ENCODE data around the gene DGKZ.
A peak's percentile ranks its signal among the peaks of the same experiment; 100 is the strongest.
"Not testable (repeated sequence)": the region's sequence is repeated elsewhere in the genome, so short reads cannot be mapped to it uniquely, and the experiment has no call there.

Gene DGKZ

DNA sequence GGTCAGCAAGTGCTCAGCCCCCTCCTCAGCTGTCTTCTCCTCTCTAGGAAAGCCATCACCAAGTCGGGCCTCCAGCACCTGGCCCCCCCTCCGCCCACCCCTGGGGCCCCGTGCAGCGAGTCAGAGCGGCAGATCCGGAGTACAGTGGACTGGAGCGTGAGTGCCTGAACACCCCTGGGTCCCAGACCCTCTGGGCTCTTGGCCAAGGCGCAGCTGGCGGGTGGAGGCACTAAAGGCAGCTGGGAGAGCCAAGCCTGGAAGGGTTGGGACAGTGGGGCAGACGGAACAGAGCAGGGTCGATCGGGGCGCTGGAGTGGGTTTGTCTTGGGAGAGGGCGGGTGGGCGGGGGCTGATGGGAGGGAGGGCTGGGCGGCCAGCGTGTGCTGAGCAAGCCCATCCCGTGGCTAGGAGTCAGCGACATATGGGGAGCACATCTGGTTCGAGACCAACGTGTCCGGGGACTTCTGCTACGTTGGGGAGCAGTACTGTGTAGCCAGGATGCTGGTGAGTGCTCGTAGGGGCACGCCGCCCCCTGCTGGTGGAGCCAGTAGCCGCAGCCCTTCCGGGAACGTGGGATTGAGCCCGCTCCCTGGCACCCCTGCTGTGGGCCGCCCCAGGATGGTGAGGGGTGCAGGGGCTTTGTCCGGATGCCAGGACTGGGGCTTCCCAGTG is 20.1 kb downstream of the DGKZ start:
- DNase-seq, result peak; percentile 75

DNA sequence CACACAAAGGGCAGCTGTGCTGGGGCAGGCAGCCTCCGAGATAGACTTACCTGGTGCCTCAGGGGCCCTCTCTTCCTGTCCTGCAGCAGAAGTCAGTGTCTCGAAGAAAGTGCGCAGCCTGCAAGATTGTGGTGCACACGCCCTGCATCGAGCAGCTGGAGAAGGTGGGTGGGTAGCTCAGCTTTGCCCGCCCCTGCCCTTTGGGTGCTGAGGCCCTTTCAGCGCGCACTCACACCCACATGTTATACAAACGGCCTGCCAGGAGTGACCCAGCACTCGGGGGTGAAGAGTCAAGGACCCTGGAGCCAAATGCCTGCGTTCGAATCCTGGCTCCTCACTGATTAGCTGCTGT is 20.6 kb downstream of the DGKZ start:
- DNase-seq, result no peak

DNA sequence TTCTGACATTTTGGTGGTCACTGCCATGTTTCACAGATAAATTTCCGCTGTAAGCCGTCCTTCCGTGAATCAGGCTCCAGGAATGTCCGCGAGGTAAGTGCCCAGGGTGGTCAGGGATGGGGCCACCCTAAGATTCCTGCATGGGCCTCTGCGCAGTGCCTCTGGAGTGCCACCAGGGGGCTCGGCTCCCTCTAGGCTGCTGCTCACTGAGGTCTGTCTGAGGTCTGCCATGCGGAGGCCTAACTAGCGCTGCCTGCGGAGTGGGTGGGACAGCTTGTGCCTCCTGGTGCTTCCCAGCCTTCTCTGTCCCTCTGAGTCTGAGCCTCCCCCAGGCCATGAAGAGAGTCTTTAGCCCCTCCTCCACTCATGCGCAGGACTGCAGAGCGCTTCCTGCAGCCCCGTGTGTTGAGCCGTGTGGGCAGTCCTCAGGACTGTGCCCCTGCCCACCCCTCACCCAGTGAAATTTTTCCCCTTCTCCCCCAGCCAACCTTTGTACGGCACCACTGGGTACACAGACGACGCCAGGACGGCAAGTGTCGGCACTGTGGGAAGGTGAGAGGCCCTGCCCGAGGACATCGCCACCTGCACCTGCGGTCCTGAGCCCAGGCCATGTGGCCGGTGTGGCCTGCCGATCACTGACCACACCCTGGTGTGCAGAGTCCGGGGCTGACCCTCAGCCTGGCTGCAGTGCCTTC is 22.3 kb downstream of the DGKZ start:
- DNase-seq, result peak; percentile 64

DNA sequence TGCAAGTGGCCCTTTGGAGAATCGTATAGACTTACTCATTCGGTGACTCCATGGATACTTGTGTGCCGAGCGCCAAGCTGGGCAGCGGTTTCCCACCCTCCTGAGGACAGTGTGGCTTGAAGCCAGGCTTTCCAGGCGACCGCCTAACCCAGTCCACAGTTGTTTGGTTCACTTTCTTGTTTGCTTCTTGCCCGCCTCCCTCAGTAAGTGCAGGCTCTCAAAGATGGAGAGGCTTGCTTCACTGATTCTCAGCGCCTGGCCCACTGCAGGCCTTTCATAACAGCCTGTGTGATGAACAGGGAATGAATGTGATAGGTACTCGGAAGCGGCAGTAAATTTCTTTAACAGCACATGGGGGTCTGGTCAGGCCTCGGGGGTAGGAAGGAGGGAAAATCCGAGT is 23.0 kb downstream of the DGKZ start:
- DNase-seq, result no peak

DNA sequence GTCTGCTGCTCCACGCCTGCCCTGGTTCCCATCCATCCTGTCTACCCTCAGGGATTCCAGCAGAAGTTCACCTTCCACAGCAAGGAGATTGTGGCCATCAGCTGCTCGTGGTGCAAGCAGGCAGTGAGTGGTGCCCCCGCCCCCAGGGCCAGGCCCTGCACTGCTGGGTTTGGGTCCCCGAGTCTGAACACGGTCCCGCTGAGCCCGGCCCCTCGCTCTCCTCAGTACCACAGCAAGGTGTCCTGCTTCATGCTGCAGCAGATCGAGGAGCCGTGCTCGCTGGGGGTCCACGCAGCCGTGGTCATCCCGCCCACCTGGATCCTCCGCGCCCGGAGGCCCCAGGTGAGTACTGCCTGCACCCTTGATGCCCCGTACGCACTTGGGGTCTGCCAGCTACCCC is 24.0 kb downstream of the DGKZ start:
- not testable (repeated sequence) for DNase-seq

DNA sequence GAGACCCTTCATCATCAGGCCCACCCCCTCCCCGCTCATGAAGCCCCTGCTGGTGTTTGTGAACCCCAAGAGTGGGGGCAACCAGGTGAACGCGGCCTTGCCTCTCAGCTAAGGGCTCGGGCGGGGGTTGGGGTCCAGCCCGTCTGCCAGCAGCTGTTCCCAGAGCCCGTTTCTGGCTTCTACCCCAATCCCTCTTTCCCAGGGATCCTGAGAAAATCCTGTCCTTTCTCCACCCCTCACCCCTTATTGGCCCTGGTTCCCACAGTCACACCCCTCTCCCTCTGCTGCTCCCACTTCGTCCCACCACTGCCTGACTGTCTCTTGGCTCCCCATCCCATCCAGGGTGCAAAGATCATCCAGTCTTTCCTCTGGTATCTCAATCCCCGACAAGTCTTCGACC is 24.8 kb downstream of the DGKZ start:
- no peak for DNase-seq

DNA sequence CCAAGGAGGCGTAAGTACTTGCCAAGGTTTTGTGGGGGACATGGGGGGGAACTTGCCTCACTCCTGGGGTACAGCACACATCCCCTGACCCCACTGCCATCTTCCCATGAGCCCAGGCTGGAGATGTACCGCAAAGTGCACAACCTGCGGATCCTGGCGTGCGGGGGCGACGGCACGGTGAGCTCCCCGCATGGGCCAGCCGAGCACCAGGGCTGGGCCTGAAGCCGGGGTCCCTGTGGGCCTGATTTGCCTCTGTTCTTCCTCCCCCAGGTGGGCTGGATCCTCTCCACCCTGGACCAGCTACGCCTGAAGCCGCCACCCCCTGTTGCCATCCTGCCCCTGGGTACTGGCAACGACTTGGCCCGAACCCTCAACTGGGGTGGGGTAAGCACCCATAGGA is 25.2 kb downstream of the DGKZ start:
- not testable (repeated sequence) for DNase-seq

DNA sequence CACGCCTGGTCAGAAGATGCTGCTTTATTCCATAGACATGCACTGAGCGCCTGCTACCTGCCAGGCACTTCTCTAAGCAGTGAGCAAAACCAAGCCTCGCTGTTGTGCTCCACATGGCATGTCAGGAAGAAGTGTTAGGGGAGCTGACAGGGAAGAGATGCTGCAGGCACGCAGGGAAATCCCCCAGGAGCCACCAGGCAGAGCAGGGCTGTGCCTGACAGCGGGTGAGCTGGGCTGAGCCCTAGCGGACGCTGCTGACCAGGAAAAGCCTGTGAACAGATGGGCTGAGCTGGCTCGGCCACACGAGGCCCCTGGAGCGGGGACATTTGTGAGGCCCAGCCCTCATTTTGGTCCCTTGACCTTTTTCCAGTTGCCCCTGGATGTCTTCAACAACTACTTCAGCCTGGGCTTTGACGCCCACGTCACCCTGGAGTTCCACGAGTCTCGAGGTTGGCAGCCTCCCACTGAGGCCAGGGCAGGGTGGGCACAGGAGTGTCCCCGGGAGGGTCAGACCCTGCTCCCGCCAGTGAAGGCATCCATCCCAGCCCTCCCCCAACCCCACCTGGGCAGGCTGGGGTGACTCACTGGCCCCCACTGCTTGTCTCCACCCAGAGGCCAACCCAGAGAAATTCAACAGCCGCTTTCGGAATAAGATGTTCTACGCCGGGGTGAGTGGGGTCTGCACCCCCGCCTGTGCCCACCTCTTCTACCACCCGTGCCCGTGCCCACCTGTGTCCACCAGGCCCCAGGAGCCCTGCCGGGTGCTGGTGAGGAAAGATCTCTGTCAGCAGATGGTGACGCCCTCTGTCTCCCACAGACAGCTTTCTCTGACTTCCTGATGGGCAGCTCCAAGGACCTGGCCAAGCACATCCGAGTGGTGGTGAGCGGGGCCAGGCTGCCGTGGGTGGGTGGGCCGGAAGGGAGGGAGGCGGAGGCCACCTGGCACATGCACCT is 26.8 kb downstream of the DGKZ start:
- DNase-seq, result no peak

DNA sequence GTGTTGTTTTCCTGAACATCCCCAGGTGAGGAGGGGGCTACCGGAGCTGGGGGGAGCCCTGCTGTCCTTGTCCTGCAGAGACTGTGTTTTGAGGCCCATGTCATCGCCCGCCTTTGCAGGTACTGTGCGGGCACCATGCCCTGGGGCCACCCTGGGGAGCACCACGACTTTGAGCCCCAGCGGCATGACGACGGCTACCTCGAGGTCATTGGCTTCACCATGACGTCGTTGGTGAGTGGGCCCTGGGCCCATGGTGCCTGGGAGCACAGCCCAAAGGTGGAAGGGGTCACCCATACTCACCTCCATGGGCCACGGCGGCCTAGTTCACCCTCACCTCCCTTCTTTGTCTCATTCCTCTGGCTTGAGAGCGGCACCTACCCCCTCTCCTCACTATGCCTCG is 27.6 kb downstream of the DGKZ start:
- no peak for DNase-seq

DNA sequence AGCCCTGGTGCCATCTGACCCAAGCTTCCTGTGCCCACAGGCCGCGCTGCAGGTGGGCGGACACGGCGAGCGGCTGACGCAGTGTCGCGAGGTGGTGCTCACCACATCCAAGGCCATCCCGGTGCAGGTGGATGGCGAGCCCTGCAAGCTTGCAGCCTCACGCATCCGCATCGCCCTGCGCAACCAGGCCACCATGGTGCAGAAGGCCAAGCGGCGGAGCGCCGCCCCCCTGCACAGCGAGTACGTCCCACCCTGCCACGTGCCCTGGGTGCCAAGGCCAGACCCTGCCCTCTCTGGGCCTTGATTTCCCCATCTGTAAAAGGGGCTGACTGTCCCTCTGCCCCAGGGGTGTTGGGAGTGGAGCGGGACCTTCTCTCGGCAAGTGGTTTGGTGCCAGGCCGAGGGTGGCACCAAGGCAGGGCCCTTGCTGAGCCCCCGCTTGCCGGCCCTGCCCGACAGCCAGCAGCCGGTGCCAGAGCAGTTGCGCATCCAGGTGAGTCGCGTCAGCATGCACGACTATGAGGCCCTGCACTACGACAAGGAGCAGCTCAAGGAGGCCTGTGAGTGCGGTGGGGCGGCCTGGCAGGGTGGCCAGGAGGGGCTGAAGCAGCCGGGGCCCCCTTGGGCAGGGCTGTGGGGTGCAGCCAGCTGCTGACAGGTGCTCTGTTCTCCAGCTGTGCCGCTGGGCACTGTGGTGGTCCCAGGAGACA is 28.3 kb downstream of the DGKZ start:
- DNase-seq, result no peak

DNA sequence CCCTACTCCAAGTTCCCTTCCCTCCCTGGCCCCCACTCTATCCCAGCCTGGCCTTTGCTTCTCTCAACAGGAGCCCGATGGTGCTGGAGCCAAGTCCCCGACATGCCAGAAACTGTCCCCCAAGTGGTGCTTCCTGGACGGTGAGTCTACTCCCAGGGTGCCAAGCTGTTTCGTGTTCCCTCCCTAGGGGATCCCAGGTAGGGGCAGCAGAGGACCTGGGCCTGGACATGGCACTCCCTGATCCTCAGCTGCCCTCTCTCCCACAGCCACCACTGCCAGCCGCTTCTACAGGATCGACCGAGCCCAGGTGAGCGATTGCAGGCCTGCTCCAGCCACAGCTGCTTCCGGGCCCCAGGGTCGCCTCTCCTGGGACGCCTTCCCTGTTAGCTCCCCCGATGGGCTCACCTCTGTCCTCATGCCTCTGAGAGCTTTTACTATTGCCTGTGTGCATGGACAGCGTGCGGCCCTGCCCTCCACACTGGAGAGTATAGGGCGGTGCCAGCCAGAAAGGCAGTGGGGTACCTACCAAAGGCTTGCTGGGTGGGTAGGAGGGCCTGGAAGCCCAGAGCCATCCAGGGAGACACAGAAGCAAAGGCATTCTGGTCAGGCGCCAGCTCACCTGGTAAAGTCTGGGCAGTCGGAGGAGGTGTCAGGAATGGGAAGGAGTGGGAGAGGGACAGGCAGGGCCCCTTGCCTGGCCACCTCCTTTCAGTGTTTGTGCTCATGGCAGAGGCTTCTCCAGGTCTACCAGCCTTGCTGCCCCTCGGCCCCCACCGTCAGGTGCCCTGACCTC is 29.2 kb downstream of the DGKZ start:
- no peak for DNase-seq

DNA sequence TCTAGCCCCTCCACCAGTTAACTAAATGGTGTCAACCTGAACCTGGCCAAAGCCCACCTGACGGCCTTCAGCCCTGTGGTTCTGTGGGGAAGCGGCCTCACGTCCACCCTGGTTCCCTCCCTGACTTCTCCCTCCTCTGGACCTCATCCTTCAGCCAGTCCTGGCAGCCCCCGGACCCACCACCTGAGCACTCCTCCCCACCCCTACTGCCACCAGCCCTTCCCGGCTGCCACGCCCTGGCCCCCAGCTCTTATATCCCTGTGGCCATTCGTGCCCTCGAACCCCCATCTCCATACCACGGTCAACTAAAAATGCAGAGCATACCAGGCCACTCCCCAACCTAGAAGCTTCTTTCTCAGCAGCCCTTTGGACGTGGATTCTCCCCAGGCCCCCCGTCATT is 30.0 kb downstream of the DGKZ start:
- DNase-seq, result no peak

DNA sequence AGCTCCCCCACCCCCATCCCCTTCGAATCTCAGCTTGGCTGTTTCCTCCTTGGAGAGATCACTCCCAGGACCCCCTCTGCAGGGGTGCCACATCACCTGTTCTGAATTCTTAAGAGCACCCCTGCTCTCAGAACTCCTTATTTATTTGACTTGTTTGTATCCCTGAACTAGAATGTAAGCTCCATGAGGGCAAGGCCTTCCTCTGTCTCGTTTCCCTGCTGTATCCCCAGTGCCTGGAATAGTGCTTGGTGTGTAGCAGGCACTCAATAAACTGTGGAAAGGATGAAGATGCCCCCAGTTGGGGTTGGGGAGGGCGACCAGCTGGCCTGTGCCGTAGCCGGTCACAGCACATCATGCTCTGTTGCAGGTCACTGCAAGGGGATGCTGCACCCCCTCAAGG is 30.6 kb downstream of the DGKZ start:
- no peak for DNase-seq

DNA sequence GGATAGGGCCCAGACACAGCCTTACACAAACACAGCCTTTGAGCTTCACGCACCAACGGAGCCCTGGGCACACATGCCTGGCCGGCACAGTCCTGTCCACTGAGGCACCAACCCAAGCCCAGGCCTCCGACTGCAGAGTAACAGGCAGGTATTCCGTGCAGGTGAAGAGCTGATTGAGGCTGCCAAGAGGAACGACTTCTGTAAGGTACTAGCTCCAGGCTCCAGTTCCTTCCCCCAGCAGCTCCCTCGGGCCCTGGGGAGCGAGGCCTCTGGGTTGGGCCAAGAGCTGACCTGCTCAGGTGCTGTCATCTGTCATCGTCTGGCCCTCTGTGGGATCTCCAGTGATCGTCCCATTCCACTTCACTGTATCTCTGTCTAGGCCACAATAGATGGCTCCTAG is 31.0 kb downstream of the DGKZ start:
- DNase-seq, result no peak

DNA sequence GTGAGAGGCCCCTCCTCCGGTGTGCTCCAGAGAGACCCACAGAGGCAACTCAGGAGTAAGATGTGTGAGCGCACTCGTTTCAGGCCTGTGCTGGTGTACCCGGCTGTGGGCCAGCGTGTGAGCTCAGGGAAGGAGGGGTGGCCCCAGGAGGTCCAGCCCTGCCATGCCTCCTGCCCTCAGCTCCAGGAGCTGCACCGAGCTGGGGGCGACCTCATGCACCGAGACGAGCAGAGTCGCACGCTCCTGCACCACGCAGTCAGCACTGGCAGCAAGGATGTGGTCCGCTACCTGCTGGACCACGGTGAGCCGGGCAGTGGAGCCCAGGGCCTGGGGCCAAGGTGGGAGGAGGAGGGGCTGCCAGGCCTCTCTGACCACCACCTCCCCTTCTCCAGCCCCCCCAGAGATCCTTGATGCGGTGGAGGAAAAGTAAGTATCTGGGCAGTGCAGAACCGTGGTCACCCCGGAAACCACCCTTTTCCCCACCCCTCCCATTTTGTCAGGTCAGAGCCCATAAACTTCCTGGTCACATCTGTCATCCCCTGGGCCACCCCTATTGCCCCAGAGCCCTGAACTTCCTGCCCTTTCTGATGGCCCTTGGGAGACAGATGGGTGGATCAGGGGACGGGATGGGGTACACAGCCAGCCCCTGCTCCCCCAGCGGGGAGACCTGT is 31.7 kb downstream of the DGKZ start:
- DNase-seq, result no peak

DNA sequence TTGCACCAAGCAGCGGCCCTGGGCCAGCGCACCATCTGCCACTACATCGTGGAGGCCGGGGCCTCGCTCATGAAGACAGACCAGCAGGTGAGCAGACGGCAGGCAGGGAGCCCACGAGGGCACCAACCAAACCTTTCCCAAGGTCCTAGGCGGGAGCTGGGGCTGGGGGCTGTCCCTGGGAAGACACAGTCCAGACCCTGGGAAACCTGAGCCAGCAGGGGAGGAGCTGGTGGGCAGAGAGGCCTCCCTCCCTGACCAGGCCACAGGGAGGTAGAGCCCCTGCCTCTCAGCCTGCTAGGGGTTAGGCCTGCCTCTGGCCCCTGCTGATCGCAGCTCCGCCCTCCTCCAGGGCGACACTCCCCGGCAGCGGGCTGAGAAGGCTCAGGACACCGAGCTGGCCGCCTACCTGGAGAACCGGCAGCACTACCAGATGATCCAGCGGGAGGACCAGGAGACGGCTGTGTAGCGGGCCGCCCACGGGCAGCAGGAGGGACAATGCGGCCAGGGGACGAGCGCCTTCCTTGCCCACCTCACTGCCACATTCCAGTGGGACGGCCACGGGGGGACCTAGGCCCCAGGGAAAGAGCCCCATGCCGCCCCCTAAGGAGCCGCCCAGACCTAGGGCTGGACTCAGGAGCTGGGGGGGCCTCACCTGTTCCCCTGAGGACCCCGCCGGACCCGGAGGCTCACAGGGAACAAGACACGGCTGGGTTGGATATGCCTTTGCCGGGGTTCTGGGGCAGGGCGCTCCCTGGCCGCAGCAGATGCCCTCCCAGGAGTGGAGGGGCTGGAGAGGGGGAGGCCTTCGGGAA is 32.4 kb downstream of the DGKZ start:
- not testable (repeated sequence) for DNase-seq

DNA sequence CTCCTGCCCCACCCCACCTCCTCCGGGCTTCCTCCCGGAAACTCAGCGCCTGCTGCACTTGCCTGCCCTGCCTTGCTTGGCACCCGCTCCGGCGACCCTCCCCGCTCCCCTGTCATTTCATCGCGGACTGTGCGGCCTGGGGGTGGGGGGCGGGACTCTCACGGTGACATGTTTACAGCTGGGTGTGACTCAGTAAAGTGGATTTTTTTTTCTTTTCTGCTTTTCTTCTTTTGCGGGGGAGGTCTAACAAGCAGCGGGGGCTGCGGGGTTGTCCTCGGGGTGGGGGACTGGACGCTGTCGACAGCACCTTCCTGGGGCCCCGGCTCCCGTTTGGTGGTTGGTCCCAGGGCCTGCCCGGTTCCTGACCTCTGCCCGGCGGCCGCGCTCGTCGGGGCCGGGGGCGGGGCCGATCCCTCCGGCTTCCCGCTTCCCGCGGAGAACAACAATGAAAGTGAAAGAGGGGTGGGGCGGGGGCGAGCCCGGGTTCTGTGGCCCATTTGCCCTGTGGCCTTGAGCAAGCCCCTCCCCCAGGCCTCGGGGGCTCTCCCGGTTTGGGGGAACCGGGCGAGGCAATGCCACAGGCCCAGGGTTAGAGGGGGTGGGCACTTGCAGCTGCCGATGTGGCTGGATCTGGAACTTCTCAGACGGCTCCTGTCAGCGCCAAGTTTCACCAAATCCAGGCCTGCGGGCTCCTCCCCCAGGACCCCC is 33.2 kb downstream of the DGKZ start:
- peak; percentile 67 for DNase-seq

DNA sequence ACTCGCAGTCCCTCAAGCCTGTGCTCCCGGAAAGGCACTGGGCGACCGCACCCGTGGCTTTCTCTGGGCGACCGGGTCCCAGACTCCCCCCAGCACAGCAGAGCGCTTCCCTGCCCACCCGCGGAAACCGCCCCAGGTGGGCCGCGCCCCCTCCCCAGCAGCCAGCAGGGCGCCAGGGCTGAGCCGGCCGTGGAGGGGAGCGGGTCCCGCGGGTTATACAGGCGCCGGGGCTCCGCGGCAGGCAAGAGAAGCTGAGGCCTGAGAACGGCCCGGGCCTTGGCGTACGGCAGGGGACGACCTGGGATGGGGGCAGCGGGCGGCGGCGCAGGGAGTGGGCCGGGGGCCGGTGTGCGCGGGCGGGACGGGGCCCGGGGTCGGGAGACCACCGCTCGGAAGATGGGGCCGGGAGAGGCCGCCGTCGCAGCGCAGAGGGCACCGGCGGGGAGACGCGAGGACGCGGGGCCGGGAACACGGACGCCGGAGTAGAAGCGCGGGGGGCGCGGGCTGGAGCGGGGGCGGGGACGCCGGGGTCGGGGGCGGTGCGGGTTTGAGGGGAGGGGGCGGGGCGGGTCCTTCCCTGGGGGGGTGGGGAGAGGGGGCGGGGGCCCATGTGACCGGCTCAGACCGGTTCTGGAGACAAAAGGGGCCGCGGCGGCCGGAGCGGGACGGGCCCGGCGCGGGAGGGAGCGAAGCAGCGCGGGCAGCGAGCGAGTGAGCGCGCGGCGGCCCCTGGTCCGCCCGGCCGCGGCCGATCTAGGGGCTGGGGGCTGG is 34.0 kb downstream of the DGKZ start, which contains the start of gene MDK:
MDK (plus strand) TSS at position 622 of the 771 bp plus-strand sequence. CDS start 389 bp downstream, outside the sequence.
- no peak for DNase-seq

All from stimulated activated CD4-positive, alpha-beta T cell treated with anti-CD3 and anti-CD28 coated beads, Interleukin-4, amount 100 ng/mL, for 24 hours (primary cell).